ENCODE data around the gene NR3C2.
"Not testable (repeated sequence)": the region's sequence is repeated elsewhere in the genome, so short reads cannot be mapped to it uniquely, and the experiment has no call there.

NR3C2 gene

DNA sequence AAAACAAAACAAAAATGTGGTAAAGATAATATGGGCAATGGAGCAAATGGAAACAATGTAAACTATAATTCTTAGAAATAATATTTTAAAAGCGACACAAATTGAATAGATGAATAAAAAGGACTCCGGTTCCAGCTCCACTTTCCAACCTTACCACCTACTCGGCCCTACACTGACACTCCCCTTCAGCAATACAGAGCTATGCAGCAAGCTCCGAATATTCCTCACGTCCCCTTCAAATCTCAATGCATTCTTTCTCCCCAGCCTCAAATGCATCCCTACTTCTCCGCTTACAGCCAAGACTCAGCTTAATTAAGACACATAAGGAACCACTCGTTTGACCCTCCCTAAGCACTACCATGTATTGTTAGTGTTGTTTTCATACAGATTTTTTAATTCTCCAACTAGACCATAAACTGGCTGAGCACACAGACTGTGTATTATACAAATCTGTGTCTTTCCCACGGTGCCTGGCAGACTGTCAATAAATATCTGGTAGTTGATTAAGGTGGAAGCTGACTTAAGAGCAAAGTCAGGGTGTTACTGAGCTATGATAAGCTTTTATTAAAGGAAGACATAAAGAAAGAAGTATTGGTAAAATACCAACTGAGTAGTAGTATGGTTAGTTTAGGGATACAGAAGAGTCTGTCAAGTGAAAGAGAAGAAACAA, 219.1 kb downstream of the NR3C2 start:
- no peak for DNase-seq (ENCODE audit: low read depth in 1 of 2, low spot score in 1 of 2)

DNA sequence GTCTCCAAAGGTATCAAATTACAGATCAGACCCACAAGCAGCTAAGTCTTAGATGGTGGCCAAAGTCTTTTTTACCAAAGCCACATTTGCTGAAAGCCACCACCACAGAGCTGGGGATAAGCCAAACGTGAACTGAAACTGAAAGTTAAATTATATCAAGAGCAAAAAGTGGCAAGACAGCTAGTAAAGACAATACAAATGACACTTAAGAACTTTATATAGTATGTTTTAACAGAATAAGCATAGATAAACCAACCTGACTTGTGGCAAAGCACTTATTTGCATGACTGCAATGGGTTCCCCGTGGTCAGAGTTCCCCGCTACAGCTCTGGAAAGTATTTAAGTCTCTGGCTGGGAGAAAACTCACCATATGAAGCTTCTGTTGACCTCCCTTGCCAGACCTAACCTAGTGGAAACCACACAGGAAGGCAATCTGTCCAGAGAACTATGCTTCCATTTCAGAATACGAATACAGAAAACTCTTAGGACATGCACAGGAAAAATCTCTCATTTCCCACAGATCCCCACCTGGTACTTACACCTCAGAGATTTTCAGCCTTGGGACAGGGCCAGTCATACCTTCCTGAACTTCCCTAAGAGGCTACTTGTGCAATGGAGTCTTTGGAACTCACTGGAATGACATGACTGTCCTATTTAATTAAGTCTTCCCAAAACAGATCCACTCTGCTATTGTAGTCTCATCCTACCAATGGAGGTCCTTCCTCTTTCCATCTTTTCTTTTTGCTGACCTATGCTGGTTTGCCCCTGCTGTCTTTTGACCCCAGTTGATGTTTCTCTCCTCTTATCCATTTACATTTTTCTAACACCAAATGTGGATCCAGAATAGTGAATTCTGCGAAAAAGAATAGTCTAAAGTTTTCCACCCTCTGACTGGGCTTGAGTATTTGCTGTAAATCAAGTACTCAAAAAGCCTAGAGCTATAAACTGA, 225.1 kb downstream of the NR3C2 start:
- DNase-seq (ENCODE audit: low read depth in 1 of 2, low spot score in 1 of 2): peak in 1 of 2 donors; percentile 3

DNA sequence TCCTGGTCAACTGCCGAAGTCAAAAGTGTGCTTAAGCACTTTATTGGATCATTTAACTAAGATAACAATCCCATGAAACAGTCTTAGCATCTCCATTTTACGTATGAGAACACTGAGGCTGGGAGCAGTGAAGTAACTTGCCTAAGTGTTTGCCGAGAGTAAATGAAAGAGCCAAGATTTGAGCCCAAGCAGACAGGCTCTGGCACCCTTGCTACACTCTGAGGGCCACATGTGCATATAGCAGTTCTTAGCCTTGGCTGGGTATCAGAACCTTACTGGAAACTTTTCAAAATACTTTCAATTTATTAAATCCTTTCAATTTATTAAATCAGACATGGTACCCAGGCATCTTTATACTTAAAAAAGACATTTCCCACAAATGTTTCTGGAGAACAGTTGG, 225.9 kb downstream of the NR3C2 start:
- no peak for DNase-seq (ENCODE audit: low read depth in 1 of 2, low spot score in 1 of 2)

DNA sequence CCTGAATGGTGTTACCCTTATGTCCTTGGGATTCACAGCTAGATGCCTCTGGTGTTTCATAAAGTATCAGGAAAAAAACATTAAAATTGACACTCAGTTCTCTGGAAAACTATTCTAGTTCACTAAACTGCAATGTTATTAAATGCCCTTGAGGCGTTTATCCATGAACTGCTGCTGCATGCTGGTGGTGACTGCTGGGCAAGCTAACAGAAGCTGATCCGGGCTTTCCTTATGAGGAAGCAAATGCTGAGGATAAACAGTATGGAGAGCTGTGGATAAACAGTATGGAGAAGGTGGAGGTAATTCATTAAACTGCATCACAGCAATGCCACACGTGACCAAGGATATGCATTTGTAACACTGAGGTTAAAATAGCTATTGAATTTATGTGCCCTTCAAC, 227.0 kb downstream of the NR3C2 start:
- no peak for DNase-seq (ENCODE audit: low read depth in 1 of 2, low spot score in 1 of 2)

- DNase-seq (ENCODE audit: low read depth in 1 of 2, low spot score in 1 of 2): no peak
Measured at GRCh38 chr4:148214529-148215166, 227.6 kb downstream of the NR3C2 start.

- no peak for DNase-seq (ENCODE audit: low read depth in 1 of 2, low spot score in 1 of 2)
Measured at GRCh38 chr4:148211533-148211932, 230.7 kb downstream of the NR3C2 start.

- no peak for DNase-seq (ENCODE audit: low read depth in 1 of 2, low spot score in 1 of 2)
Measured at GRCh38 chr4:148210661-148211060, 231.6 kb downstream of the NR3C2 start.

DNA sequence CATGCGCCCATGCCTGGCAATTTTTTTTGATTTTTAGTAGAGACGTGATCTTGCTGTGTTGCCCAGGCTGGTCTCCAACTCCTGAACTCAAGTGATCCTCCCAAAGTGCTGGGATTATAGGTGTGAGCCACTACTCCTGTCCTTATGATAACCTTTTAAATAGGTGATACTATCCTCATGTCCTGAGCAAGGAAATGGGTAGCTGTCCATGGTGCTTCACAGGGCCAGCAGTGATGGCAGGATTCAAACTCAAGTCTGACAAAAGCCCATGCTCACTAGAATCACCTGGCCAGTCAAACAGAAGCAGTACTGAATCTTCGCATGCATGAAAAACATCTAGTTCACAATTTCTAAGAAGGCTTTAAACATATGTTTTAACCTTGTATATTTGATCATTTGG, 235.1 kb downstream of the NR3C2 start:
- no peak for DNase-seq (ENCODE audit: low read depth in 1 of 2, low spot score in 1 of 2)

GRCh38 chr4:148205476-148205875, 236.7 kb downstream of the NR3C2 start:
- DNase-seq (ENCODE audit: low read depth in 1 of 2, low spot score in 1 of 2): no peak

DNA sequence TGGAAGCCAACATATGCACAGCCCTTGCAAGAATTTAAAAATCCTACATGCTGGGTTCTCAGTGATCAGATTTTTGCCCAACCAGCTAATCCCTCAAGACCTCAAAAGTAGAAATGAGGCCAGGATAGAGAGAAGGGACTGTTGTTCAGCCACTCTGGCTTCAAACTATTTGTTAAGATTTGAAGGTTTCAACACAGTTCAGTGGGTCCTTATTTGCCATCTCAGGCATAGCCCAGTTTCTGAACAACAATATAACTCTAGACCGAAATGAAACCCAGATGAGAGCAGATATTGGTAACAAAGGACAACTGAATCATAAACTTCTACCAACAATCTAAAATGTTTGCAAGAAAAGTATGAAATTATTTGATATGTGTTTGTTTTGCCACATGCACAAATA, 237.3 kb downstream of the NR3C2 start:
- no peak for DNase-seq (ENCODE audit: low read depth in 1 of 2, low spot score in 1 of 2)

DNA sequence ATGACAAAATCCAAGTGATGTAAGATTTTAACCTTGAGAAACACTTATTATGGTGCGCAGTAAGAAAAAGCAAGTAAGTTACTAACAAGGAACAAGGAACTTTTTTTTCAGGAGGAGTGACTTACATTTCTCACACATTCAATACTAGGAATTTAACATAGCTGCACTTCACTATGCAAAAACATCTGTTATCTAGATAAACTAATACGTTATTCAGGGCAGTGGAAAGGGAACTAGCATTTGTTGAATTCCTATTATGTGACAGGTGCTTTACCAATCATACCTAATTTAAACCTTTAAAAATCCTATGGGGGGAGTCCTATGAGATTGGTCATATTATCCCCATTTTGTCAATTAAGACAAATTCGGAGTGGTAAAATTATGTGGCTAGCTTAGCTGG, 238.0 kb downstream of the NR3C2 start:
- DNase-seq (ENCODE audit: low read depth in 1 of 2, low spot score in 1 of 2): no peak

DNA sequence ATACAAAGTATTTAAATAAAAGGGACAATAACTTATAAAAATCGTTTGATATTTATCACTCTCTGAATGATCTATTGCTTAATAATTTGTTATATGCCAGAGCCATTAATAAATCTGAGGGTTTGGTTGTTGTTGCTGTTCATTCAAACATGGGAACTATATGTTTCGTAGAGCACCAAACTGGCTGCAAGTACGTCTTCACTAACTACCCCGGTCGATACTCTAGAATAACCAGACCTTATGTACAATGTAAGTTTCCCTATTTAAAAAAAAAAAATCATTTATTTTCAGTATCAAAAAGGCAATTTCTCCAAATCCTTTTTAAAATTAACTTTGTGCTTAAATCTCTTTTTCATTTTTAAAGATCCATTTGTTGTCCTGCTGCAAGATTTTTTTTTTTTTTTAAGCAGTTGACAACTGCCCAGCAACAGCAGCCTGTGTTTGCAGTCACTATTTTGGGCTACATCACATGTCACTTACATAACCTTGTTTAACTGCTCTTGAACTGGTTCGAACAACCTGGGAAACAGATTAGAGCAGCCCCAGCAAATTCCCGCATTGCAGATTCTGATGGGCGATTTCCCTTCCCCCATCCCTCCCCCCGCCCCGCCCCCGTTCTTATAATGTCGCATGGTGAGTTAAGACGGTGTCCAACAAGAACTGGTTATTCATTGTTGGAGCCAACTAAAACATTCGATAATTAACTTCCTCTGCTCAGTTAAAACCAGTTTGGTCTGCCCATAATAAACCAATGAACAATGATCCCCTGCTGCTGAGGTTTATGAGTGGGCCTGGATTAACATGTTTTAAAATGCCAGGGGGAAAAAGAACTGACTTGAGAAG, 238.9 kb downstream of the NR3C2 start:
- no peak for DNase-seq (ENCODE audit: low read depth in 1 of 2, low spot score in 1 of 2)

- no peak for DNase-seq (ENCODE audit: low read depth in 1 of 2, low spot score in 1 of 2)
Measured at GRCh38 chr4:148200960-148201359, 241.3 kb downstream of the NR3C2 start.

GRCh38 chr4:148196164-148196563, 246.1 kb downstream of the NR3C2 start:
- no peak for DNase-seq (ENCODE audit: low read depth in 1 of 2, low spot score in 1 of 2)

DNA sequence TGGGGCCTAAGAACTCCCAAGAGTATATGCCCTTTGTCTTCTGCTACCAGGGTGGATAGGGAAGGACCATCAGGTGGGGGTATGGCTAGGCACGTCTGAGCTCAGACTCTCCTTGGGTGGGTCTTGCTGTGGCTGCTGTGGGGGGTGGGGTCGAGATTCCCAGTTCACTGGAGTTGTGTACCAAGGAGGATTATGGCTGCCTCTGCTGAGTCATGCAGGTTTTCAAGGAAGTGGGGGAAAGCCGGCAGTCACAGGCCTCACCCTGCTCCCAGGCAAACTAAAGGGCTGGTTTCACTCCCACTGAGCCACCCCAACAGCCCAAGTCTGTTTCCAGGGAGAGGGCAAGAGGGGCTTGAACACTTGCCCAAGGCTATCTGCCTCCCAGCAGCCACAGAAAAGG, 249.7 kb downstream of the NR3C2 start:
- no peak for DNase-seq (ENCODE audit: low read depth in 1 of 2, low spot score in 1 of 2)

- DNase-seq (ENCODE audit: low read depth in 1 of 2, low spot score in 1 of 2): not testable (repeated sequence)
Measured at GRCh38 chr4:148187454-148188222, 254.6 kb downstream of the NR3C2 start.

DNA sequence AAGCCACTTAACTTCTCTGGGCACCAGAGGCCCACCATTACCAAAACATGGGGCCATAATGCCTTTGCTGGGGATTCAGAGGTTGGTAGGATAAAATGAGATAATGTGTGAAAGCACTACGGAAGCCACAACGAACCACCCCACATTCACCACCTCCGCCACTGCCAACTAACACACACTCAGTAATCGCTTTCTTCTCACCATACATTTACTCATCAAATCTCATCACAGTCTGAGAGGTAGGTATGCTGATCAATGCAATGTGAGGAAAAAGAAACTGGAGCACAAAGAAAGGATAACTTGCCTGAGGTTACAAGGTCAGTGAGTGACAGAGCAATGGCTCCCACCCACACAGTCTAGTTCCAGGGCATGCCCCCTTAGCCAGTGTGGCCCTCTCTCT, 257.3 kb downstream of the NR3C2 start:
- DNase-seq (ENCODE audit: low read depth in 1 of 2, low spot score in 1 of 2): no peak

GRCh38 chr4:148182230-148182911, 259.8 kb downstream of the NR3C2 start:
- DNase-seq (ENCODE audit: low read depth in 1 of 2, low spot score in 1 of 2): no peak

DNA sequence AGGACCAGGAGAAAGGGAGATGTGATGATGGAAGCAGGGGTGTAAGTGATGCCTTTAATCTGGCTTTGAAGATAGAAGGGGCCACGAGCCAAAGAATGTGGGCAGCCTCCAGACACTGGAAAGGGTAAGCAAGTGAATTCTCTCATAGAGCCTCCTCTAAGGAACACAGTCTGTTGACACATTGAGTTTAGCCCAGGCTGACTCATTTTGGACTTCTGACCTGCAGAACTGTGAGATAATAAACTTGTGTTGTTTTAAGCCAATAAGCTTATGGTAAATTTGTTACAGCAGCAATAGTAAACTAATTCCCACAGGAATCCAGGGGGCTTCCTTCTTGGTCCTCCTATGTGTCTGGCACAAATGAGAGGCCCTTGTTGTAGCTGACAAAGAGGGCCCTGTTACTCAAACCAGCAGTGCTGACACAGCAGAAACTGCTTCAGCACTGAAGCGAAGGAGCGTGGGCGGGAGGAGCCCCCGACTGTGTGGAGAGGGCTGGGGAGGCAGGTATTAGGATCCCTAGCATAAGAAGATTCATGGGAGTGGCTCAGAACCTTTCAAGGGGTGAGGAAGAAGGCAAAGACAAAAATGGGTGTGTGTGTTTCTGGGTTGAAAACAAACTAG, 268.7 kb downstream of the NR3C2 start:
- no peak for DNase-seq (ENCODE audit: low read depth in 1 of 2, low spot score in 1 of 2)
